Progenitor cell of endocrine pancreas (in vitro differentiated cells): ENCODE data around the gene BTBD9. TPM values are rescaled to one million over a fixed set of nuclear protein-coding genes. Genes with fewer than 3 reads are reported as not detected.

Experiments used
- DNase-seq: peaks from one replicate; pipeline ENCODE4 v3.0.0; 2021; ENCODE audit warnings: low spot score; ENCODE audit not compliant: unreplicated experiment
- H3K27ac Mint-ChIP-seq: 2 replicates; pipeline ENCODE4 v1.8.0; 2021; ENCODE audit warnings: mild to moderate bottlenecking, moderate library complexity, mixed read lengths
- H3K27me3 Mint-ChIP-seq: 2 replicates; pipeline ENCODE4 v1.8.0; 2021; ENCODE audit warnings: mixed read lengths
- H3K36me3 Mint-ChIP-seq: 2 replicates; pipeline ENCODE4 v1.8.0; 2022; ENCODE audit warnings: mixed read lengths; ENCODE audit not compliant: insufficient read depth
- H3K4me1 Mint-ChIP-seq: 2 replicates; pipeline ENCODE4 v1.8.0; 2021; ENCODE audit warnings: low read depth, mixed read lengths
- H3K4me3 Mint-ChIP-seq: 2 replicates; pipeline ENCODE4 v1.8.0; 2021; ENCODE audit warnings: low read depth, mild to moderate bottlenecking, moderate library complexity, mixed read lengths
- H3K9me3 Mint-ChIP-seq: 2 replicates; pipeline ENCODE4 v1.8.0; 2021; ENCODE audit warnings: low read depth, mixed read lengths
- CTCF ChIP-seq: fragments of 200-600 bp; sonication (generic); IDR thresholded peaks from one replicate; pipeline ENCODE4 v1.5.0; 2021; ENCODE audit warnings: antibody characterized with exemption, mild to moderate bottlenecking; ENCODE audit not compliant: unreplicated experiment
- total RNA-seq: library from RNA; stranded (reverse); gene quantifications from 2 replicates; pipeline ENCODE4 v1.2.1, GENCODE V29; 2021

Gene BTBD9
- total RNA-seq, 1 donor from 2014 or later = 25.9 TPM

GRCh38 chr6:38599261-38599660 lies 40.5 kb downstream of the BTBD9 start:
- H3K36me3 Mint-ChIP-seq = no peaks in the 10 kb centered on the region
- no peak overlapping the region for H3K4me3 Mint-ChIP-seq
- no peak for DNase-seq
- no peaks in the 10 kb centered on the region for H3K27me3 Mint-ChIP-seq
- H3K27ac Mint-ChIP-seq = no peak overlapping the region
- no peaks in the 10 kb centered on the region for H3K4me1 Mint-ChIP-seq
- H3K9me3 Mint-ChIP-seq = no peaks in the 10 kb centered on the region
- TF ChIP-seq CTCF = no peak

- Mint-ChIP-seq H3K27me3 (no peaks in the 10 kb centered on the region), H3K4me1 (no peaks in the 10 kb centered on the region), H3K4me3 (no peak overlapping the region), H3K9me3 (no peaks in the 10 kb centered on the region), H3K27ac (no peak overlapping the region), H3K36me3 (peaks cover 6% of the 10 kb centered on the region)
- no peak for TF ChIP-seq CTCF
- DNase-seq = no peak
Observed at GRCh38 chr6:38593998-38594665, 45.6 kb downstream of the BTBD9 start.

GRCh38 chr6:38593409-38593808 lies 46.3 kb downstream of the BTBD9 start:
- H3K27me3 Mint-ChIP-seq = no peaks in the 10 kb centered on the region
- no peak overlapping the region for H3K4me3 Mint-ChIP-seq
- TF ChIP-seq CTCF = no peak
- H3K4me1 Mint-ChIP-seq = no peaks in the 10 kb centered on the region
- no peak for DNase-seq
- H3K27ac Mint-ChIP-seq = no peak overlapping the region
- H3K9me3 Mint-ChIP-seq = no peaks in the 10 kb centered on the region
- peaks cover 6% of the 10 kb centered on the region for H3K36me3 Mint-ChIP-seq

GRCh38 chr6:38591439-38591838 lies 48.3 kb downstream of the BTBD9 start:
- Mint-ChIP-seq H3K27ac (no peak overlapping the region), H3K9me3 (no peaks in the 10 kb centered on the region), H3K4me3 (no peak overlapping the region), H3K4me1 (no peaks in the 10 kb centered on the region), H3K36me3 (peaks cover 6% of the 10 kb centered on the region), H3K27me3 (no peaks in the 10 kb centered on the region)
- no peak for DNase-seq
- no peak for TF ChIP-seq CTCF

GRCh38 chr6:38589367-38589720 lies 50.4 kb downstream of the BTBD9 start:
- H3K9me3 Mint-ChIP-seq = no peaks in the 10 kb centered on the region
- H3K4me3 Mint-ChIP-seq = no peak overlapping the region
- peaks cover 6% of the 10 kb centered on the region for H3K36me3 Mint-ChIP-seq
- no peak for DNase-seq
- no peak for TF ChIP-seq CTCF
- no peaks in the 10 kb centered on the region for H3K27me3 Mint-ChIP-seq
- no peak overlapping the region for H3K27ac Mint-ChIP-seq
- no peaks in the 10 kb centered on the region for H3K4me1 Mint-ChIP-seq
